ENCODE results near the gene ZNF587.

The ZNF587 gene

GRCh38 chr19:57914531-57914930, 64.9 kb downstream of the ZNF587 start:
- Histone ChIP-seq H3K9me3 (no peaks in the 10 kb centered on the region), H3K4me3 (ENCODE audit: low read depth in 1 of 2, low read length in 1 of 2) (no peak overlapping the region), H3K27me3 (no peaks in the 10 kb centered on the region), H3K27ac (no peak overlapping the region), H3K4me1 (ENCODE audit: control insufficient read depth in 1 of 2, insufficient read depth in 1 of 2, low read depth in 1 of 2, low read length in 1 of 2) (peaks cover 9 to 14% of the 10 kb centered on the region in 2 experiments), H3K36me3 (peaks cover 20% of the 10 kb centered on the region)
- TF ChIP-seq CTCF (IDR thresholded peaks at IDR 0.05): no peak
